CD4-positive, alpha-beta T cell treated with Interleukin-6 for 4 hours (primary cell): ENCODE results near the gene TFB1M.

ENCODE experiments used
- DNase-seq: peaks from one replicate; pipeline ENCODE4 v3.0.0-alpha.2; 2020; ENCODE audit warnings: mixed read lengths

The TFB1M gene

GRCh38 chr6:155262655-155263054, 51.6 kb downstream of the TFB1M start:
- no peak for DNase-seq

GRCh38 chr6:155261111-155261900, 53.0 kb downstream of the TFB1M start:
- DNase-seq, result no peak

GRCh38 chr6:155260686-155261085, 53.6 kb downstream of the TFB1M start:
- DNase-seq, result no peak

- DNase-seq, result no peak
These were observed 54.4 kb downstream of the TFB1M start for GRCh38 chr6:155259897-155260296.

GRCh38 chr6:155259204-155259603, 55.1 kb downstream of the TFB1M start:
- no peak for DNase-seq

- no peak for DNase-seq
These were observed 56.5 kb downstream of the TFB1M start for GRCh38 chr6:155257796-155258195.

GRCh38 chr6:155256122-155256795, 58.0 kb downstream of the TFB1M start:
- DNase-seq, result no peak

GRCh38 chr6:155254139-155254538, 60.1 kb downstream of the TFB1M start:
- no peak for DNase-seq

- no peak for DNase-seq
These were observed 60.9 kb downstream of the TFB1M start for GRCh38 chr6:155253337-155253736.

GRCh38 chr6:155252581-155252980, 61.7 kb downstream of the TFB1M start:
- DNase-seq, result no peak

- DNase-seq, result no peak
These were observed 63.4 kb downstream of the TFB1M start for GRCh38 chr6:155250701-155251381.

- DNase-seq, result peak; percentile 25
These were observed 66.0 kb downstream of the TFB1M start for GRCh38 chr6:155248008-155249001.

GRCh38 chr6:155247618-155248007, 66.7 kb downstream of the TFB1M start:
- no peak for DNase-seq

- no peak for DNase-seq
These were observed 67.5 kb downstream of the TFB1M start for GRCh38 chr6:155246825-155247224.

- no peak for DNase-seq
These were observed 68.5 kb downstream of the TFB1M start for GRCh38 chr6:155245831-155246230.

- DNase-seq, result no peak
These were observed 69.1 kb downstream of the TFB1M start for GRCh38 chr6:155245193-155245592.

- no peak for DNase-seq
These were observed 69.8 kb downstream of the TFB1M start for GRCh38 chr6:155244434-155244833.

GRCh38 chr6:155241966-155242365, 72.3 kb downstream of the TFB1M start:
- DNase-seq, result no peak

GRCh38 chr6:155240905-155241600, 73.2 kb downstream of the TFB1M start:
- no peak for DNase-seq

GRCh38 chr6:155237613-155238012, 76.7 kb downstream of the TFB1M start:
- DNase-seq, result no peak

- DNase-seq, result no peak
These were observed 79.2 kb downstream of the TFB1M start for GRCh38 chr6:155235087-155235486.

GRCh38 chr6:155234687-155235086, 79.6 kb downstream of the TFB1M start:
- DNase-seq, result no peak
